GM21619 (cell line): ENCODE results near the gene MANEAL.
"Not testable (repeated sequence)": the region's sequence is repeated elsewhere in the genome, so short reads cannot be mapped to it uniquely, and the experiment has no call there.

ENCODE experiments used
- ATAC-seq: cut with Tn5 transposase; IDR thresholded peaks from one replicate; pipeline ENCODE4 v1.9.1; 2021; ENCODE audit not compliant: unreplicated experiment

The MANEAL gene

GRCh38 chr1:37793773-37794371, at the start of gene MANEAL:
MANEAL (plus strand) TSS chr1:37793847; CDS start chr1:37794183, 336 bp downstream.
- ATAC-seq = peak; percentile 56

GRCh38 chr1:37746806-37747205, 46.8 kb upstream of the MANEAL start:
- no peak for ATAC-seq

- ATAC-seq = no peak
Observed at GRCh38 chr1:37748565-37748964, 45.1 kb upstream of the MANEAL start.

- no peak for ATAC-seq
Observed at GRCh38 chr1:37752213-37752582, 41.4 kb upstream of the MANEAL start.

GRCh38 chr1:37752583-37753471, 40.8 kb upstream of the MANEAL start:
- ATAC-seq = no peak

- ATAC-seq = no peak
Observed at GRCh38 chr1:37753473-37754321, 40.0 kb upstream of the MANEAL start.

DNA sequence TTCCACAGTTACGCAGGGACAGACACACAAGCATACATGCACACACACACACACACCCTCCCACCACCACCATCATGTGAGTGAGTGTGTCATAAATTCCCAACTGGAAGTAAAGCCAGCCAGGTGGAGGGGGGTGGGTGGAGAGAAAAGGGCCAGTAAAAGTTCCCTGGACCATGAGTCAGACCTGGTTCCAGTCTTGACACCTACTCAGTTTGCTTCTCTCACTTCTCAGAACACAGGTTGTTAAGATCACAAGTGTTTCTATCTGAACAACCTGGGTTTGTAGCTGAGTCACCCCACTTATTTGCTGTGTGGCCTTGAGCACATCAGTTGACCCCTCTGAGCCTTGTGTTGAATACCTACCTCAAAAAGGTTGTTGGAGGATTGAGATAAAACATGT, 38.4 kb upstream of the MANEAL start:
- no peak for ATAC-seq

- no peak for ATAC-seq
Observed at GRCh38 chr1:37755951-37756560, 37.6 kb upstream of the MANEAL start.

DNA sequence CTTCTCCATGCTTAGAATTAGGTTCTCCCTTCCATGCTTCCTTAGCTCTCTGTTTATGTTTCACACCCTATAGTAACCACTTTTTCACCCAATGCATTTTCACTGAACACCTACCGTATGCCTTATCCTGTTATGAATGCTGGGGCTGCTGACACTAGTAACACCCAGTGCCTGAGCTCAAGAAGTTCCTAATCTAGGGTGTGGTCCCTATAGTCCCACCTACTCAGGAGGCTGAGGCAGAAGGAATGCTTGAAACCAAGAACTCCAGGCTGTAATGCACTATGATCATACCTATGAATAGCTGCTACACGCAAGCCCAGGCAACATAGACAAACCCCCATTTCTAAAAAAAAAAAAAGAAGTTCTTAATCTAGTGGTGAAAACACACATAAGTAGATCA, 34.2 kb upstream of the MANEAL start:
- ATAC-seq = no peak

DNA sequence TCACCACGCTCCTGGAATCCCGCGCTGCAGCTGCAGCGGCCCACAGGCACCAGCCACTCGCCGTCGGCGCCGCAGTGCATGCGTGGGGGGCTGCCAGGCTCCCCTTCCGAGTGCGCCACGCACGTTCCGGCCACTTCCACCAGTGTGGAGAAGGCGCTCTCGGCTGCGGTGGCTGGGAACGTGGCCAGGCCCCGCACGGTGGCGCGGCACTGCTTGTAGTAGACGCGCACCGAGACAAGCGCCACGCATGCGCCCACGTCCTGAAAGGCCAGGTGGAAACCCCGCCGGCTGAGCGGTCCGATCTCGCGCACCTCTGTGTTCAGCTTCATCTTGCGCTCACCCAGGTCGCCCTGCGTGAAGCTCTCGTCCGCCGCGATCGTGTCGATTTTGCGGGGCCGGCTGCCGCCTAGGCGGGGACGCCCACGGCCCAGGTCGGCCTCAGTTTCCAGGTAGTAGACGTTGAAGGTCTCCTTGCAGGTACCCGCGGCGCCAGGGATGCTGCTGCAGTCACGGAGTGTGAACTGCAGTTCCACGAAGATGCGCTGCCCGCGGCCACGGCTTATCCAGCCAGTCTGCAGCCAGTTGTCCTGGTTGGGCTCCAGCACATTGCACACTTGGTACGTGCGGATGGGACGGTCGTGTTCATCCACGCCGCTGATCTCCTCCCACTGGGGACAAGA, 32.1 kb upstream of the MANEAL start:
- ATAC-seq = no peak

DNA sequence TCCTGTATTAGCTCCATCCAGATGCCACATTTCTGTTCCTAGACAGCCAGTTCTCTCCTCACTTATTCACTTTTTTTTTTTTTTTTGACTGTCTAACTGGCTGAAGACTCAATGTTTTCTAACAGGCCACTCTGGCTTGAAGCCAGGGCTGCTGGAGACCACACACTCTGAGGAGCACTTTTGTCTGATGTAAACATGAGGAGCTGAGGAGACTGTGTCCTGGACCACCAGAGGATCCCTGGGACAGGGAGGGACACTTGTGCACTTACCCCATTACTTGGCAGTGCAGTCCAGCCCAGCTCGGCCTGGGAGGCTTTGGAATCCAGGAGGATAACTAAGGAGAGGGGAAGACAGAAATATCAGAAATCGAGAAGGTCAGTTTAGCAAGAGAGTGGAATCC, 31.1 kb upstream of the MANEAL start:
- no peak for ATAC-seq

GRCh38 chr1:37763791-37764413, 29.7 kb upstream of the MANEAL start:
- no peak for ATAC-seq

GRCh38 chr1:37764414-37764825, 29.2 kb upstream of the MANEAL start:
- ATAC-seq = no peak

DNA sequence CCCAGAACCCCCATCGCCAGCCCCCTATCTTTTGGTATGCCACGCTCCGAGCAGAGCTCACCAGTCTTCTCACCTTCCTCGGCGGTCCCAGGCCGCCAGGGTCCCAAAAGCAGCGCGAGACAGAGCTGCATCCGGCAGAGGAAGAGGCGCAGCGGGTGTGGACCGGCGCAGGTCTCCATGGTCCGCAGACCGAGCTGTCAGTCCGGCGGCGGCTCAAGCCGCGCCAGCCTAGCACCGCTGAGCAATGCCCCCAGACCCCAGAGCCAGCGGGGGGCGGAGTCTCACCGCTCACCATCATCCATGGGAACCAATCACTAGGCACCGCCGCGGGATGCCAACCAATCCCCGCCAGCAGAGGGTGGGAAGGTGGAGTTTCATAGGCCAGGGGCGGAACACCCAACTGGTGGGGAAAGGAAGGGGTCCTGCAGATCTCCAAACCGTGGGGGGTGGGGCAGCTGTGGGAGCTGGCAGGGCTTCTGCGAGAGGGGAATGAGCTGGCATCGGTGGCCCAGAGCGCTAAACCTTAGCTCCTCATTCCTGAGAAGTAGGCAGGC, 28.7 kb upstream of the MANEAL start, which contains the start of gene EPHA10:
Gene EPHA10, minus strand, starts transcription at position 233 of the 554 bp plus-strand sequence. Its CDS starts 54 bp downstream, at position 179.
- no peak for ATAC-seq

- ATAC-seq = no peak
Observed at GRCh38 chr1:37765916-37766664, 27.6 kb upstream of the MANEAL start.

DNA sequence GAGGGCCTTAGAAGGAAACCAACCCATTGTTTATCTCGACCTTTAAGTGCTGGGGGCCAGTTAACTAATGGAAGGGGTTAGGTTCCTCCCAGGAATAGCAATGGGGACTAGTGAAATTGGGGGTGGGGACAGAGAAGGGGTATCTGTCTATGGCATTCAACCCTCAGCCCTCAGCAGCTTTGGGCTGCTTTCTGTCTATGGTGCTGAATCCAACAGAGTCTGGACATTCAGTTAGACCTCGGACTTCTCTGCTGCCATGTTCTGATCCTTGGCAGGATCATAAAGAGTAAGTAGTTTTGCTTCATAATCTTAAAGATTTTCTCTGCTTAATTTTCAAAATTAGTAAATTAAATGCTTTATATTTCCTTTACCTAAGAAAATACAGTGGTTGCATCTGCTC, 26.2 kb upstream of the MANEAL start:
- ATAC-seq = no peak

DNA sequence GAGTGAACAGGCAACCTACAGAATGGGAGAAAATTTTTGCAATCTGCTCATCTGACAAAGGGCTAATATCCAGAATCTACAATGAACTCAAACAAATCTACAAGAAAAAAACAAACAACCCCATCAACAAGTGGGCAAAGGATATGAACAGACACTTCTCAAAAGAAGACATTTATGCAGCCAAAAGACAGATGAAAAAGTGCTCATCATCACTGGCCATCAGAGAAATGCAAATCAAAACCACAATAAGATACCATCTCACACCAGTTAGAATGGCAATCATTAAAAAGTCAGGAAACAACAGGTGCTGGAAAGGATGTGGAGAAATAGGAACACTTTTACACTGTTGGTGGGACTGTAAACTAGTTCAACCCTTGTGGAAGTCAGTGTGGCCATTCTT, 22.2 kb upstream of the MANEAL start:
- ATAC-seq = not testable (repeated sequence)

- no peak for ATAC-seq
Observed at GRCh38 chr1:37776946-37777516, 16.6 kb upstream of the MANEAL start.

DNA sequence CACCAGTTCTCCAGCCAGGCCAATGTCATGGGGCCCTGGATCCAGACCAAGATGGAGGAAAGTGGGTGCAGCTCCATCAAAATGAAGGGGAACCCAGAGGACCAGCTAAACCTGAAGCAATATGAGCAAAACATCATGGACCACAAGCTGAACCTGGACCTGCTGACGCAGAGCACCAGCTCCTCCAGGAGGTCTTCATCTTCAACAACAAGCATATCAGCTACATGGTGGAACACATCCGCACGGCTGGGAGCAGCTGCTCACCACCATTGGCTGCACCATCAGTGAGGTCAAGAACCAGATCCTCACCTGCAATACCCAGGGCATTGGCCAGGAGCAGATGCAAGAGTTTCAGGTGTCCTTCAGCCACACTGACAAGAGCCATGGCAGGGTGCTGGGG, 15.0 kb upstream of the MANEAL start:
- ATAC-seq = no peak
